Measurements from ENCODE around the gene PIN1. TPM values are rescaled to one million over a fixed set of nuclear protein-coding genes. Genes with fewer than 3 reads are reported as not detected.
A peak's percentile ranks its signal among the peaks of the same experiment; 100 is the strongest.

Gene PIN1
- total RNA-seq, result 83.0 and 92.1 TPM in 2 replicates

DNA sequence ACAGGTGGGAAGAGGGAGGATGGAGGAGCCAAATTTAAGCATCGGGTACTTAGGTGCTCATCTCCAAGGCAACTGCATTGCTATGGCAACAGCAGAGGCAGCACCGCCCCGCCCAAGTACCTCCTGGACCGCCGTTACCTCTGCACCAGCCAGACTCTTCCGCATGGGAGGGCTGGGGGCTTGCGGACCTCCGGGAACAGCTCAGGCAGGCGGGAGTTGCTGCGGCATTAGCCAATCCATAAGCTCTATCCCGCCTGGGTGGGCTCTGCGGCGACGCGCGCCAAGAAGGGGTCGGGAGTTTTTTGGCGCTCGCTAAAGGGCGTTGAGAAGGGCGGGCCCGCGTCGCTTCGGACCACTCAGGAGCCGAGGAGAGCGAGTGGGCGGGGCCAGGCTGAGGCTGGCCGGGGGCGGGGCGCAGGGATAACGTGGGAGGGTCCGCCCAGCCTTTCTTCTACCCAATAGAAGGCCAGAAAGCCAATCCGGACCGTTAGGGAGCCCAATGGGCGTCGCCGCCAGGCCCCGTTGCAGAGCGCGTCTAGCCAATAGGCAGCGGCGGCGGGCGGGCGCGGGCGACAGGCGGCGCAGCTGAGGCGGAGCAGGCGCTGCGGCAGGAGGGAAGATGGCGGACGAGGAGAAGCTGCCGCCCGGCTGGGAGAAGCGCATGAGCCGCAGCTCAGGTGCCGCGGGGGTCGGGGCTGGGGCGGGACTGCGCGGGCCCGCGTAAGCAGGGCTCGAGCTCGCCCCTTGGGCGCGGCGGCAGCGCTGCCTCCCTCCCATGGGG, at the start of gene PIN1:
Gene PIN1 (plus strand): TSS at position 593 of the 781 bp plus-strand sequence. CDS start 27 bp downstream, at position 620.

GRCh38 chr19:9818734-9819595, 16.2 kb upstream of the PIN1 start, which contains the start of gene FBXL12:
Gene FBXL12 (minus strand): TSS chr19:9819079. CDS start chr19:9818813, 266 bp downstream.

DNA sequence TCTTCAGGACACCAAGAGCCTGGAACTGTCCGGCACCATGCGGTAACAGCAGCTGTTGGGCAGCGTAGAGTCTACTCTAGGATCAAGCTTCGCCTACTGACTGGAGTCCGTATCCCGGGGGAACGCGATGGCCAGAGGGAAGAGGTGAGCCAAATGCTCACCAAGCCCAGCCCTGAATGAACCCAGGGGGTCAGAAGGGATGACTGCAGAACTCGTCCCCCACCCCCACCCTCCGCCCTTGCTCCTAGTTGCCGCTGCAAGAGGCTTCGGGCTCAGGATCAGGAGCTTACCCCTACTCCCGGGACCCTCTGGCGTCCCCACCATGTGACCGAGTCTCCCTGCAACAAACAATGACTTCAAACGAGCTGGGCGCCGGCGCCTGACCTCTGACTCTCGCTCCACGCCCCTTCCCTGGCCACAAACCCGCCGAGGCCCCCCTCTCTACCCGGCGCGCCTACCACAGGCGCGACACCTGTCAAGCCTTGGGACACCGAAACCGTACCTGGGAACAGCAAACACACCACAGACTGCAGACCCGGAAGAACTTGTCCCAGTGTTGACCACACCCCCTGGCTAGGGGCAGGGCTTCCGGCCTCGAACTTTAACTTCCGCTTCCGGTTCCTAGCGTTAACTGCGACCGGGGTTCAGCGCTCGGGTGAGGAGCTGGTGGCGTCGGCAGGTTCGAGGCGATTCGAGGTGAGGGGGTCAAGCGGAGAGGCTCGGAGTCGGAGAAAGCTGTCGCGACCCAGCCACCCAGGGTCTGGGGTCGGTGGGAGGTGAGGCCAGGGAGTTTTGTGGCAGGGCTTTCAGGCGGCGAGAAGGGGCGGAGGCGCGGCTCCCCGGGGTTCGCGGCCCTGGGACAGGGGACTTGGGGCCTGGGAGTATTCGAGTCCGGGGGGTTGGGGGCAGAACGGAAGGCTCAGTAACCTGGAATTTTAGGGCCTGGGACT, 7.6 kb upstream of the PIN1 start, which contains the start of gene UBL5:
Gene UBL5 (plus strand): TSS at position 630 of the 950 bp plus-strand sequence. CDS start 420 bp downstream, outside the sequence.

Small RNA genes within 50 kb of the gene (small RNA-seq; reads per million reads assigned to genes)
- gene RF00156, result 0.34 reads per million, percentile 14 among the genes with 10 or more reads in this experiment

Other genes with a start within 250 kb of the PIN1 start
- gene ZNF561, start 214.1 kb upstream of the PIN1 start, total RNA-seq, result 26.8 and 28.4 TPM in 2 replicates
- 27.8 and 30.2 TPM in 2 replicates for gene ZNF562, start 160.2 kb upstream of the PIN1 start, total RNA-seq
- gene ZNF846, start 66.6 kb upstream of the PIN1 start, total RNA-seq, result 6.7 and 6.9 TPM in 2 replicates
- 16.5 and 17.3 TPM in 2 replicates for gene FBXL12, start 16.2 kb upstream of the PIN1 start, total RNA-seq
- 238 and 244 TPM in 2 replicates for gene UBL5, start 7.4 kb upstream of the PIN1 start, total RNA-seq
- 0.38 and 1.6 TPM in 2 replicates for gene OLFM2, start 101.2 kb downstream of the PIN1 start, total RNA-seq
- gene COL5A3, start 175.2 kb downstream of the PIN1 start, total RNA-seq, result 0.67 TPM in 1 of 2 replicates, not detected in the other
- gene RDH8, start 178.2 kb downstream of the PIN1 start, total RNA-seq, result not detected in 2 replicates

All from vein endothelial cell (primary cell).